ENCODE measurements around the gene C11orf21.

DNA sequence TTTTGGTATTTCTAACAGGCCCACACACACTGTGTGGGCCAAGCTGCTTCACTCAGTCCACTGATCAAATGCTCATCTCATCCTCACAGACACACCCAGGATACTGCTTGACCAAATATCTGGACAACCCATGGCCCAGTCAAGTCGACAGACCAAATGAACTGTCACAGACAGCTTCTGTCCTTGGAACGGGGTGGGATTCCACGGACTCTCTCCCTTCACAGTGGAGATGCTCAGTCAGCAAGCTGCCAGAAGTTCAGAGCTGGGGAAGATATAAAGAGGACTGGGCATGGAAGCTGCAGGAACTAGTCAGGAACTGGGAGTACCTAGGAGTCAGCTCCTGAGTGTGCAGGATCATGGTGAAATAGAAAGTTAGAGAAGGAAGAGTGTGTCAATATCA lies 40.8 kb upstream of the C11orf21 start:
- TF ChIP-seq CTCF (IDR thresholded peaks at IDR 0.05; ENCODE audit: low read depth, low read length, poor library complexity, severe bottlenecking) (no peak), EZH2phosphoT487 (IDR thresholded peaks at IDR 0.05; ENCODE audit: borderline replicate concordance, low read length) (no peak)
